Measurements from ENCODE around the gene LCE1A. TPM values are rescaled to one million over a fixed set of nuclear protein-coding genes. Genes with fewer than 3 reads are reported as not detected.

The LCE1A gene
- total and polyA plus RNA-seq, 4 donors = not detected

- peaks cover 0 to 12% (median 0%) of the 10 kb centered on the region in 4 donors for H3K27me3 ChIP-seq (ENCODE audit: control insufficient read depth in 4 of 4, insufficient read depth in 4 of 4, low read length in 3 of 4)
- H3K36me3 ChIP-seq (ENCODE audit: control insufficient read depth in 4 of 4, insufficient read depth in 3 of 4, low read depth in 1 of 4, low read length in 3 of 4) = no peaks in the 10 kb centered on the region
- no peak overlapping the region for H3K4me3 ChIP-seq (ENCODE audit: low read depth in 1 of 3, low read length in 3 of 3)
- no peak overlapping the region for H3K27ac ChIP-seq (ENCODE audit: low read depth in 1 of 2, low read length in 2 of 2)
- DNase-seq (ENCODE audit: low spot score) = no peak
- H3K9me3 ChIP-seq (ENCODE audit: control insufficient read depth in 4 of 4, low read length in 3 of 4) = no peaks in the 10 kb centered on the region
- TF ChIP-seq HNF4G (IDR thresholded peaks at IDR 0.05) (no peak), MAX (IDR thresholded peaks at IDR 0.05) (no peak), FOXA2 (IDR thresholded peaks at IDR 0.05) (no peak), RXRA (IDR thresholded peaks at IDR 0.05) (no peak), YY1 (IDR thresholded peaks at IDR 0.05) (no peak), TAF1 (conservative IDR thresholded peaks at IDR 0.05) (no peak), CTCF (IDR thresholded peaks at IDR 0.05; ENCODE audit: low read depth, low read length, missing input control) (no peak), REST (IDR thresholded peaks at IDR 0.05) (no peak), SP1 (IDR thresholded peaks at IDR 0.05) (no peak), ZBTB33 (IDR thresholded peaks at IDR 0.05) (no peak), RAD21 (IDR thresholded peaks at IDR 0.05) (no peak)
- H3K4me1 ChIP-seq (ENCODE audit: control insufficient read depth in 4 of 4, insufficient read depth in 4 of 4, low read length in 3 of 4) = no peaks in the 10 kb centered on the region
- H3K9ac ChIP-seq (ENCODE audit: low read depth in 1 of 2, low read length in 2 of 2) = no peak overlapping the region
These were observed 2.3 kb upstream of the LCE1A start for GRCh38 chr1:152824964-152825363.

GRCh38 chr1:152836870-152837269, 9.6 kb downstream of the LCE1A start:
- no peaks in the 10 kb centered on the region for H3K9me3 ChIP-seq (ENCODE audit: control insufficient read depth in 4 of 4, low read length in 3 of 4)
- 46% methylated on average over 2 of the region's 2 CpGs for WGBS
- DNase-seq (ENCODE audit: low spot score) = no peak
- H3K4me1 ChIP-seq (ENCODE audit: control insufficient read depth in 4 of 4, insufficient read depth in 4 of 4, low read length in 3 of 4) = no peaks in the 10 kb centered on the region
- no peaks in the 10 kb centered on the region for H3K36me3 ChIP-seq (ENCODE audit: control insufficient read depth in 4 of 4, insufficient read depth in 3 of 4, low read depth in 1 of 4, low read length in 3 of 4)
- H3K27me3 ChIP-seq (ENCODE audit: control insufficient read depth in 4 of 4, insufficient read depth in 4 of 4, low read length in 3 of 4) = no peaks in the 10 kb centered on the region
- H3K27ac ChIP-seq (ENCODE audit: low read depth in 1 of 2, low read length in 2 of 2) = no peak overlapping the region
- H3K9ac ChIP-seq (ENCODE audit: low read depth in 1 of 2, low read length in 2 of 2) = no peak overlapping the region
- no peak overlapping the region for H3K4me3 ChIP-seq (ENCODE audit: low read depth in 1 of 3, low read length in 3 of 3)
- TF ChIP-seq CTCF (IDR thresholded peaks at IDR 0.05; ENCODE audit: low read depth, low read length, missing input control) = no peak
- TF ChIP-seq RXRA (IDR thresholded peaks at IDR 0.05) = no peak
- TF ChIP-seq FOXA1 (IDR thresholded peaks at IDR 0.05) = no peak
- TF ChIP-seq FOXA2 (IDR thresholded peaks at IDR 0.05) = no peak
- no peak for TF ChIP-seq YY1 (IDR thresholded peaks at IDR 0.05)
- TF ChIP-seq NR2F2 (IDR thresholded peaks at IDR 0.05) = no peak
- TF ChIP-seq SP1 (IDR thresholded peaks at IDR 0.05) = no peak
- no peak for TF ChIP-seq RAD21 (IDR thresholded peaks at IDR 0.05)
- TF ChIP-seq HNF4A (conservative IDR thresholded peaks at IDR 0.05) = no peak
- no peak for TF ChIP-seq ATF3 (IDR thresholded peaks at IDR 0.05)
- no peak for TF ChIP-seq JUND (IDR thresholded peaks at IDR 0.05)
- no peak for TF ChIP-seq REST (IDR thresholded peaks at IDR 0.05)
- TF ChIP-seq ZBTB33 (IDR thresholded peaks at IDR 0.05) = no peak
- TF ChIP-seq TAF1 (conservative IDR thresholded peaks at IDR 0.05) = no peak
